ENCODE data around the gene TTC7B.

DNA sequence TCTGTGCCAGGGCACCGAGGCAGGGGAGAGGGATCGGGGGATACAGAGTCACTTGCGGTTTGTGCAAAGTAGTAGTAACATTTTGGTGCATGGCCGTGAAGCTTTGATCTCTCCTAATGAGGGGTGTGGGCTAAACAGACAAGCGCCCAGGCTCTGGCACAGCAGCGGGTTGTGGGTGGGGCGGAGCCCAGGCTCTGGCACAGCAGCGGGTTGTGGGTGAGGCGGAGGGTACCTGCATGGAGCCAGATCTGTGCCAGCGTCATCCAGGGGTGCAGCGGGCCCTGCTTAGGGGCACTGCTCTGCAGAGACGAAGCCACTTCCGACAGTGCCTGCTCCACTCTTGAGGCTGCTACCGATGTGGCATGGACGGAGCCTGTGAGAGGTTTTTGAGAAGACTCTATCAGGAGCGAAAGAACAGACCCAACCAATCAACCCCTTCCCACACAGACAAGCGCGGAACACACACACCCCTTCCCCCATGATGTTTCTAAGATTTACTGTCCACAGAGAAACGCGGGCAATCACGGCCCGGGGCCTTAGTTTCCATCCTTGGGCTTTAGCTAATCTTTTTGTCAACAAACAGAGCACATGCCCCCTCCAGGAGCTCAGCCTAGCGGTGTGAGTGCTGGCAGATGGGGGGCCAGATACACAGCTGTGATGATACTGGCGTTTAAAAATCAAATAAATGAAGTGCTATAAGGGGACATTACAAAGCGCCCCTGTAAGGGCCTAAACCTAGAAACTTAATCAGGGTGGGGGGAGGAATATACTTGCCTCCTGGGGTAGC lies 222.8 kb downstream of the TTC7B start:
- TF ChIP-seq, protein P1, sequence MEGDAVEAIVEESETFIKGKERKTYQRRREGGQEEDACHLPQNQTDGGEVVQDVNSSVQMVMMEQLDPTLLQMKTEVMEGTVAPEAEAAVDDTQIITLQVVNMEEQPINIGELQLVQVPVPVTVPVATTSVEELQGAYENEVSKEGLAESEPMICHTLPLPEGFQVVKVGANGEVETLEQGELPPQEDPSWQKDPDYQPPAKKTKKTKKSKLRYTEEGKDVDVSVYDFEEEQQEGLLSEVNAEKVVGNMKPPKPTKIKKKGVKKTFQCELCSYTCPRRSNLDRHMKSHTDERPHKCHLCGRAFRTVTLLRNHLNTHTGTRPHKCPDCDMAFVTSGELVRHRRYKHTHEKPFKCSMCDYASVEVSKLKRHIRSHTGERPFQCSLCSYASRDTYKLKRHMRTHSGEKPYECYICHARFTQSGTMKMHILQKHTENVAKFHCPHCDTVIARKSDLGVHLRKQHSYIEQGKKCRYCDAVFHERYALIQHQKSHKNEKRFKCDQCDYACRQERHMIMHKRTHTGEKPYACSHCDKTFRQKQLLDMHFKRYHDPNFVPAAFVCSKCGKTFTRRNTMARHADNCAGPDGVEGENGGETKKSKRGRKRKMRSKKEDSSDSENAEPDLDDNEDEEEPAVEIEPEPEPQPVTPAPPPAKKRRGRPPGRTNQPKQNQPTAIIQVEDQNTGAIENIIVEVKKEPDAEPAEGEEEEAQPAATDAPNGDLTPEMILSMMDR (IDR thresholded peaks at IDR 0.05; ENCODE audit: insufficient read depth, low read length, poor library complexity, severe bottlenecking), result no peak
- no peak for TF ChIP-seq EZH2phosphoT487 (conservative IDR thresholded peaks at IDR 0.05; ENCODE audit: low read length)

Data from SU-DHL-6 (cell line).